ENCODE results near the gene ADCK1.
"Not testable (repeated sequence)": the region's sequence is repeated elsewhere in the genome, so short reads cannot be mapped to it uniquely, and the experiment has no call there.

ADCK1 gene

GRCh38 chr14:77892381-77892871, 92.5 kb downstream of the ADCK1 start:
- no peaks in the 10 kb centered on the region for H3K4me1 Mint-ChIP-seq
- peaks cover 38% of the 10 kb centered on the region for H3K36me3 Mint-ChIP-seq
- no peaks in the 10 kb centered on the region for H3K27me3 Mint-ChIP-seq

GRCh38 chr14:77892890-77893484, 93.1 kb downstream of the ADCK1 start:
- no peaks in the 10 kb centered on the region for H3K4me1 Mint-ChIP-seq
- H3K27me3 Mint-ChIP-seq: no peaks in the 10 kb centered on the region
- H3K36me3 Mint-ChIP-seq: peaks cover 32% of the 10 kb centered on the region
- no peak overlapping the region for H3K4me3 Mint-ChIP-seq
- no peak overlapping the region for H3K27ac Mint-ChIP-seq
- peaks cover 12% of the 10 kb centered on the region for H3K9me3 Mint-ChIP-seq

More at GRCh38 chr14:77892381-77892871, 92.5 kb downstream of the ADCK1 start:
- H3K9me3 Mint-ChIP-seq: peaks cover 18% of the 10 kb centered on the region
- no peak overlapping the region for H3K27ac Mint-ChIP-seq
- no peak overlapping the region for H3K4me3 Mint-ChIP-seq

- H3K4me3 Mint-ChIP-seq: no peak overlapping the region
- no peaks in the 10 kb centered on the region for H3K27me3 Mint-ChIP-seq
- peaks cover 18% of the 10 kb centered on the region for H3K36me3 Mint-ChIP-seq
- H3K9me3 Mint-ChIP-seq: no peaks in the 10 kb centered on the region
- no peak overlapping the region for H3K27ac Mint-ChIP-seq
- H3K4me1 Mint-ChIP-seq: no peaks in the 10 kb centered on the region
Observed at GRCh38 chr14:77897374-77897773, 97.5 kb downstream of the ADCK1 start.

- peaks cover 18% of the 10 kb centered on the region for H3K36me3 Mint-ChIP-seq
- H3K9me3 Mint-ChIP-seq: no peaks in the 10 kb centered on the region
Observed at GRCh38 chr14:77902811-77903210, 102.9 kb downstream of the ADCK1 start.

GRCh38 chr14:77903221-77903620, 103.3 kb downstream of the ADCK1 start:
- Mint-ChIP-seq H3K9me3 (no peaks in the 10 kb centered on the region), H3K4me1 (peaks cover 3% of the 10 kb centered on the region), H3K36me3 (peaks cover 18% of the 10 kb centered on the region), H3K27me3 (no peaks in the 10 kb centered on the region), H3K27ac (no peak overlapping the region), H3K4me3 (no peak overlapping the region)

More at GRCh38 chr14:77902811-77903210, 102.9 kb downstream of the ADCK1 start:
- H3K27ac Mint-ChIP-seq: no peak overlapping the region
- no peaks in the 10 kb centered on the region for H3K27me3 Mint-ChIP-seq
- no peak overlapping the region for H3K4me3 Mint-ChIP-seq
- no peaks in the 10 kb centered on the region for H3K4me1 Mint-ChIP-seq

- H3K36me3 Mint-ChIP-seq: peaks cover 20% of the 10 kb centered on the region
- H3K27ac Mint-ChIP-seq: no peak overlapping the region
- H3K27me3 Mint-ChIP-seq: no peaks in the 10 kb centered on the region
- H3K4me1 Mint-ChIP-seq: peaks cover 9% of the 10 kb centered on the region
- H3K4me3 Mint-ChIP-seq: no peak overlapping the region
- H3K9me3 Mint-ChIP-seq: no peaks in the 10 kb centered on the region
Observed at GRCh38 chr14:77903937-77904617, 104.2 kb downstream of the ADCK1 start.

- H3K4me1 Mint-ChIP-seq: peaks cover 9% of the 10 kb centered on the region
- H3K36me3 Mint-ChIP-seq: peaks cover 18% of the 10 kb centered on the region
- H3K27me3 Mint-ChIP-seq: no peaks in the 10 kb centered on the region
- H3K27ac Mint-ChIP-seq: no peak overlapping the region
- no peak overlapping the region for H3K4me3 Mint-ChIP-seq
- H3K9me3 Mint-ChIP-seq: no peaks in the 10 kb centered on the region
Observed at GRCh38 chr14:77906446-77906845, 106.5 kb downstream of the ADCK1 start.

- Mint-ChIP-seq H3K4me3 (no peak overlapping the region), H3K27me3 (no peaks in the 10 kb centered on the region), H3K36me3 (peaks cover 17% of the 10 kb centered on the region), H3K27ac (no peak overlapping the region), H3K9me3 (no peaks in the 10 kb centered on the region), H3K4me1 (peaks cover 9% of the 10 kb centered on the region)
Observed at GRCh38 chr14:77908847-77909246, 108.9 kb downstream of the ADCK1 start.

GRCh38 chr14:77909911-77910310, 110.0 kb downstream of the ADCK1 start:
- Mint-ChIP-seq H3K4me3 (no peak overlapping the region), H3K4me1 (peaks cover 9% of the 10 kb centered on the region), H3K27me3 (no peaks in the 10 kb centered on the region), H3K36me3 (peaks cover 19% of the 10 kb centered on the region), H3K9me3 (no peaks in the 10 kb centered on the region), H3K27ac (no peak overlapping the region)

- Mint-ChIP-seq H3K4me3 (no peak overlapping the region), H3K4me1 (peaks cover 9% of the 10 kb centered on the region), H3K27me3 (no peaks in the 10 kb centered on the region), H3K27ac (no peak overlapping the region), H3K36me3 (peaks cover 21% of the 10 kb centered on the region), H3K9me3 (no peaks in the 10 kb centered on the region)
Observed at GRCh38 chr14:77910506-77910905, 110.6 kb downstream of the ADCK1 start.

- H3K27me3 Mint-ChIP-seq: no peaks in the 10 kb centered on the region
- no peak overlapping the region for H3K27ac Mint-ChIP-seq
- H3K9me3 Mint-ChIP-seq: no peaks in the 10 kb centered on the region
- peaks cover 9% of the 10 kb centered on the region for H3K4me1 Mint-ChIP-seq
- peaks cover 19% of the 10 kb centered on the region for H3K36me3 Mint-ChIP-seq
- no peak overlapping the region for H3K4me3 Mint-ChIP-seq
Observed at GRCh38 chr14:77911356-77911755, 111.4 kb downstream of the ADCK1 start.

- H3K27ac Mint-ChIP-seq: no peak overlapping the region
- H3K9me3 Mint-ChIP-seq: no peaks in the 10 kb centered on the region
- no peaks in the 10 kb centered on the region for H3K27me3 Mint-ChIP-seq
- no peak overlapping the region for H3K4me3 Mint-ChIP-seq
- H3K36me3 Mint-ChIP-seq: peaks cover 21% of the 10 kb centered on the region
- peaks cover 9% of the 10 kb centered on the region for H3K4me1 Mint-ChIP-seq
Observed at GRCh38 chr14:77912754-77913556, 113.0 kb downstream of the ADCK1 start.

GRCh38 chr14:77914073-77914721, 114.3 kb downstream of the ADCK1 start:
- Mint-ChIP-seq H3K4me1 (no peaks in the 10 kb centered on the region), H3K27ac (no peak overlapping the region), H3K4me3 (no peak overlapping the region), H3K27me3 (no peaks in the 10 kb centered on the region), H3K36me3 (peaks cover 17% of the 10 kb centered on the region), H3K9me3 (no peaks in the 10 kb centered on the region)

- not testable (repeated sequence) for H3K27me3 Mint-ChIP-seq, H3K4me1 Mint-ChIP-seq, H3K27ac Mint-ChIP-seq, H3K4me3 Mint-ChIP-seq, H3K9me3 Mint-ChIP-seq
- H3K36me3 Mint-ChIP-seq: peaks cover 21% of the 10 kb centered on the region
Observed at GRCh38 chr14:77915390-77915789, 115.5 kb downstream of the ADCK1 start.

GRCh38 chr14:77917491-77918201, 117.7 kb downstream of the ADCK1 start:
- H3K36me3 Mint-ChIP-seq: peaks cover 20% of the 10 kb centered on the region
- H3K4me3 Mint-ChIP-seq: no peak overlapping the region
- no peaks in the 10 kb centered on the region for H3K27me3 Mint-ChIP-seq
- no peaks in the 10 kb centered on the region for H3K4me1 Mint-ChIP-seq
- peaks cover 5% of the 10 kb centered on the region for H3K9me3 Mint-ChIP-seq
- H3K27ac Mint-ChIP-seq: no peak overlapping the region

Data from activated naive CD4-positive, alpha-beta T cell treated with anti-CD3 and anti-CD28 coated beads, Interleukin-2, amount 50 U/mL, for 24 hours (primary cell).